ENCODE measurements around the gene INTS13.
"Not testable (repeated sequence)": the region's sequence is repeated elsewhere in the genome, so short reads cannot be mapped to it uniquely, and the experiment has no call there.

Gene INTS13

DNA sequence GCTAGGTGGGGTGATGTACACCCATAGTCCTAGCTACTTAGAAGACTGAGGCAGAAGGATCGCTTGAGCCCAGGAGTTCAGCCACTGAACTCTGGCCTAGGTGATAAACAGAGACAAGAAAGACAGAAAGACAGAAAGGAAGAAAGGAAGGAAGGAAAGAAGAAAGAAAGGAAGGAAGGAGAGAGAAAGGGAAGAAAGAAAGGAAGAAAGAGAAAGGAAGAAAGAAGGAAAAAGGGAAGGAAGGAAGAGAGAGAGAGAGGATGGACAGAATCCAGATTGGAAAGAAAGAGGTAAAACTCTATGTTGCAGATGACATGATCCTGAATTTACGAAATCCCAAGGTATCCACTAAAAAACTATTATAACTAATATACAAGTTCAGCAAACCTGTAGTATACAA lies 8.2 kb downstream of the INTS13 start:
- no peak for DNase-seq

- no peak for DNase-seq
These were observed 9.1 kb downstream of the INTS13 start for GRCh38 chr12:26928661-26929060.

DNA sequence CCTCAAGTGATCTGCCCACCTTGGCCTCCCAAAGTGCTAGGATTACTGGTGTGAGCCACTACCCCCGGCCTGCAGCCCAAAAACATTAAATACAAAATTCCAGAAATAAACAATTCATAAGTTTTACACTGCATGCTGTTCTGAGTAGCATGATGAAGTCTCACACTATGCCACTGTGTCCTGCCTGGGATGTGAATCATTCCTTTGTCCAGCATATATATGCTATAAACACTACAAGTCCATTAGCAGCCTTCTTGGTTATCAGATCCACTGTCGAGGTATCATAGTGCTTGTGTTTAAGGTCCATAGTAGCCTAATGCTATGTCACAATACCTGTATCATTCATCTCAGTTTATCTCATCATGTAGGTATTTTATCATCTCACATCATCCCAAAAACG lies 15.9 kb downstream of the INTS13 start:
- DNase-seq: no peak

DNA sequence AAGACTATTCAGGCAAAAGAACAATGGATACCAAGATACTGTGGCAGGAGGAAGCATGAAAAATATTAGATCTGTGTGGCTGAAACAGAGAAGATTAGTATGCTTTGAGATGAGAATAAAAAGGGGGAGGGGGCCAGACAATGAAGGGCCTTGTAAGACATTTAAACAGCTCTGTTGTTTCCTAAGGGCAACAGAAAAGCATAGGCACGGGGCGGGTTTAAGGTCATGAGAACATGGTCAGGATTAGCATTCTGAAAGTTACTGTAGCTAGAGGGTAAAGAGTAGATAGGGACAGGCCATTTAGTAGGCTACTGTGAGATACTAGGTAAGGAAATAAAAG lies 18.6 kb downstream of the INTS13 start:
- no peak for DNase-seq

DNA sequence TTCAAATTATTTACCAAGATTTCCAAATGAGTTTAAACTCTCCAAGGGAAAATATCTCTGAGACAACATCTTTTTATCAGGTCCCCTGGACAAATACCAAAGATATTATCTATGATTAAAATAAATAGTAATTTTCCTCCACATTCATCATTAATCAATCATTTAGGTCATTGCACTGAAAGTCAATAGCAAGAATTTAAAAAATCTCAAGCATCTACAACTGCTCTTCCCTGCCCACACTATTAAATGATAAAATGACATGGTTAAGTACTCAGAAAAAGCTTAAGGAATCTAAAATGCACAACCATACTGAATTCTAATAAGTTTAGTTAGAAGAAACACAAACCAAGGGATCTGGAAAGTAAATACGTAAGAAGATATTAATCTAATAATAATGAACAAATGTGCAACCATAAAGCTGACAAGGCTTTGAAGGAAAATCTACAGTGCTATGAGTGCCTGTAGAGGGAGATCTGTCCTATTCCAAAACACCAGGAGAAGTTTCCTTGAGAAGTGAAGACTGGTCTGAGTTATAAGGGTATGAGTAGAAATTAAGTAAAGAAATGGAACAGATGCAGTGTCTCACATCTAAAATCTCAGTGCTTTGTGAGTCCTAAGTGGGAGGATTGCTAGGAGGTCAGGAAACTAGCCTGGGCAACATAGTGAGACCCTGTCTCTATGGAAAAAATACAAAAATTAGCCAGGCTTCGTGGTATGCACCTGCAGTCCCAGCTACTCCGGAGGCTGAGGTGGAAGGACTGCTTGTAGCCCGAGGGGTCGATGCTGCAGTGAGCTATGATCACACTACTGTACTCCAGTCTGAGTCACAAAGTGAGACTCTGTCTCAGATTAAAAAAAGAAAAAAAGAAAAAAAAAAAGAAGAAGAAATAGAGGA lies 19.2 kb downstream of the INTS13 start:
- no peak for DNase-seq

GRCh38 chr12:26906704-26907103 lies 31.1 kb downstream of the INTS13 start:
- no peak for DNase-seq

- no peak for DNase-seq
These were observed 31.8 kb downstream of the INTS13 start for GRCh38 chr12:26906024-26906423.

GRCh38 chr12:26903396-26903795 lies 34.4 kb downstream of the INTS13 start:
- DNase-seq: not testable (repeated sequence)

- DNase-seq: no peak
These were observed 40.9 kb downstream of the INTS13 start for GRCh38 chr12:26896913-26897312.

- no peak for DNase-seq
These were observed 42.1 kb downstream of the INTS13 start for GRCh38 chr12:26895672-26896071.

DNA sequence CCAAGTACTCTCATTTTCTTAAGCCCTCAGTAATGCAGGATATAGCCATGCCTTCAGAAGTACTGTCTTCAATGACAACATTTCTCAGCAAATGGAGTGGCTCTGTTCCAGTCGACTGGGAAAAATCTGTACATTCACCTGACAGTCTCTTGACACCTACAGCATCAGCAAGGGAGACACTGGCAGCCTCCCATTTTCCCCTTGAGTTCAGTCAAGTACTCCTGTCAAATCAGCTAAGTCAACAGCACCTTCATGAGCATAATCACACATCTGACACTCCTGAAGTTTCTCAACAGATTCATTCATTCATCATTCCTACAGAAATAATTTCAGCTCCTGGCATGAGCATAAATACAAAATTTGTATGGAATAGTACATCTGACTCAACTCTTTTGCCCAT lies 46.1 kb downstream of the INTS13 start:
- no peak for DNase-seq

DNA sequence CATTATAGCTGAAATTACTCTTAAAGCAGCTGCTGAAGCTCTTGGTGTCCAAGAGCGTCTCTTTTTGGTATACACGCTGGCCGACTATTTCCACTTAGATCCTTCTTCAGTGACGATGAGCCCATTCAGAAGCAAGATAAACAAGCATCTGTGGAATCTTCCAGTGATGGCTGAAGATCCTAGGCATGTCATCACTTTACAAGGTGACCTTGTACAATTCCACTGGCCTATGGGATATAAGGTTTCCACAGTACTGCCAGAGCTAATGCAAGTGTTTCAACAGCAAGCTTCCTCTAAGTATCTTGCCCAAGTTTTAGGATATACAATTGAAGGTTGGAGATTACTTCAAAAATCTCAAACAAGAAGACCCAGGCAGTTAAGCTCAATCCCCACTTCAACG lies 47.0 kb downstream of the INTS13 start:
- DNase-seq: no peak

- DNase-seq: peak; percentile 81
These were observed 52.8 kb downstream of the INTS13 start for GRCh38 chr12:26884765-26885576.

DNA sequence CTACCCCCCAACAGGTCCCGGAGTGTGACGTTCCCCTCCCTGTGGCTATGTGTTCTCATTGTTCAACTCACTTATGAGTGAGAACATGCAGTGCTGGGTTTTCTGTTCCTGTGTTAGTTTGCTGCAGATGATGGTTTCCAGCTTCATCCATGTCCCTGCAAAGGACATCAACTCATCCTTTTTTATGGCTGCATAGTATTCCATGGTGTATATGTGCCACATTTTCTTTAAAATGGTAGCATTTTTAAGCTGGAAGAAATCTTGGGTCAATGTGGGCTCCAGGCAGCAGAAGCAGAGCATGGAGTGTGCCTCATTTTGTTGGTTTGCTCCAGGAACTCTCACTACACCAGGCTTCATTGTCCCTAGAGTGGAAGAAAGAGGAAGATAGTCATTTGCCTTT lies 57.2 kb downstream of the INTS13 start:
- DNase-seq: no peak

DNA sequence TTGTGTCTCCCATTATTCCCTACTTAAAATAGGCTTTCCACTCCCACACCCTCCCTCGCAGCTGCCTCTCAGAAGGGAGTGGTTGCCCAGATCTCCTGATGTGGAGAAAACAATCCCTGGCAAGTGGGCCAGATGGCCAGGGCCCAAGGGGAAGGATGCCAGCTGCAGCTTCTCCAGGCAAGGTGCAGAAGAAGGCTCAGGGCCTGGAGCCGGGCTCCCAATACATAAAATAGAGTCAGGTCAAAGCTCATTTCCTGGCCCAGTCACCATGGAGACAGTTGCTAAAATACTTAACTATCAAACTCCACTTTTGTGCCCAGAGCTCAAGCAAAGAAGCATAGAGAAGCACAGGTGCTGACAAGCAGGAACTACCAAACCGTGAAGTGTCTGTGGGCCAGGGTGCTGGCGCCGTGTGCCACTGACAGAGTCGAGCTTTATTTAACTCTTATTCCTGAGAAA lies 59.1 kb downstream of the INTS13 start:
- peak; percentile 79 for DNase-seq

DNA sequence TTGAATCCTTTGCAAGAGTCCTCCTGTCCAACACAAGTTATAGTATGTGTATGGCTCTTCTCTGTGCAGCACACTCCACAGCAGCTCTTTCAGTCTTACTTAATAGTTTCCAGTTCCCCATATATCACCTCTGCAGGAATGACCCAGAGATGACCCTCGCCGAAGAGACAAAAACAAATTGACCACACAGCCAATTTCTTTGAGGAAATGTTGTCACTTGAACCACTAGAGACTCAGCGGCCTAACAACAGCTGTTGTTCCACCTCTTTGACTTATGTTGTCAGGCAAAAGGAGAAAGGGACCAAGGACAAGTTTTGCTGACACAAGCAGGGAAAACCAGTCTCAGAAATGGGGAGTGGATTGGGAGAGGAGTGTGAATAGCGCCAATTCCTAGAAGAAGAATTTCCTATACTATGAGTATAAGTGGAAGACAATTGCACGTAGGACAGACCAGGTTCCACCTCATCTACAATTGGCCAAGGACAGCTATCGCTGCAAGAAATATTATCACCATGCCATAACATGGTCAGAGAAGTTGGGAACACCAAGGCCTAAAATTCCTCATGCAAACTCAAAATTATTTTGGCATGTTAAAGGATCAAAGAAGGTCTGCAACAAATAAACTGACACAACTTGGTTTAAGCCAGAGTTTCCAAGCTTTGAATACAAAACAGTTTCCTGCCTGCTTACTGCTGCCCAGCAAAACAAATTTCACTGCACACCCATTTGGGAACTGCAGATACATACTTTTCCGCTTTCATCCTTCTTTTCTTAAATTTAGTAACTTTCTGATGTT lies 63.1 kb downstream of the INTS13 start:
- DNase-seq: no peak

DNA sequence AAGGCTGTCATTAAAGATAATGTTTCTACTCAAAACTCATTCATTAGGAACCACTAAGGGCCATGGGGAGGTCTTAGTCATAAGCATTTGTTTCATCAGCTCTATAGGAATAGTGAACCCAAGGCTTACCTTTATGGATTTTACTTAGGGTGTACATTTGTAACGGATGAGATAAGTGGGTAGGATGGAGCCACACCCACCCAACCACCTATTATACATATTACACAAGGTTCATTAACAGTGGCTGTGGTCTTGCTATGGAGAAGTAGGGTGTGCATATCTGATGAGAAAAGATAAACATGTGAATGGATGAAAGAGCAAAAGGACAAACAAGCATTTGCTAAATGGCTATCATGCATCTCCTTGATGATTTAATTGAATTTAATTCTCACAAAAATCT lies 65.2 kb downstream of the INTS13 start:
- no peak for DNase-seq

DNA sequence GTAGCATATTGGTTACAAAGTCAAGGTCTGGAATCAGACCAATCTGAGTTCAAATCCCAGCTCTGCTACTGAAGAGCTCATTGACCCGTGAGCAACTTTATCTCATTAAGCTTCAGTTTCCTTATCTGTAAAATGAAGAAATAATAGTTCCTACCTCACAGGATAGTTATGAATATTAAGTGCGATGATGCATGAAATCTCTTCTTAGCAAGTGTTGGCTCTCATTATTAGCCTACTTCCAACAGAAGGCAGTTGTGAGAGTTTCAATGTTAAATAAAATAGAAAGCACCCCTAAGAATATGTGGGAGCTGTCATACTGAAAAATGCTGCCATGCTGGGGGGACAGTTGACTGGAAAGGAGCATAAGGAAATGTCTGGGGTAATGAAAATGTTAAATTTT lies 65.8 kb downstream of the INTS13 start:
- no peak for DNase-seq

DNA sequence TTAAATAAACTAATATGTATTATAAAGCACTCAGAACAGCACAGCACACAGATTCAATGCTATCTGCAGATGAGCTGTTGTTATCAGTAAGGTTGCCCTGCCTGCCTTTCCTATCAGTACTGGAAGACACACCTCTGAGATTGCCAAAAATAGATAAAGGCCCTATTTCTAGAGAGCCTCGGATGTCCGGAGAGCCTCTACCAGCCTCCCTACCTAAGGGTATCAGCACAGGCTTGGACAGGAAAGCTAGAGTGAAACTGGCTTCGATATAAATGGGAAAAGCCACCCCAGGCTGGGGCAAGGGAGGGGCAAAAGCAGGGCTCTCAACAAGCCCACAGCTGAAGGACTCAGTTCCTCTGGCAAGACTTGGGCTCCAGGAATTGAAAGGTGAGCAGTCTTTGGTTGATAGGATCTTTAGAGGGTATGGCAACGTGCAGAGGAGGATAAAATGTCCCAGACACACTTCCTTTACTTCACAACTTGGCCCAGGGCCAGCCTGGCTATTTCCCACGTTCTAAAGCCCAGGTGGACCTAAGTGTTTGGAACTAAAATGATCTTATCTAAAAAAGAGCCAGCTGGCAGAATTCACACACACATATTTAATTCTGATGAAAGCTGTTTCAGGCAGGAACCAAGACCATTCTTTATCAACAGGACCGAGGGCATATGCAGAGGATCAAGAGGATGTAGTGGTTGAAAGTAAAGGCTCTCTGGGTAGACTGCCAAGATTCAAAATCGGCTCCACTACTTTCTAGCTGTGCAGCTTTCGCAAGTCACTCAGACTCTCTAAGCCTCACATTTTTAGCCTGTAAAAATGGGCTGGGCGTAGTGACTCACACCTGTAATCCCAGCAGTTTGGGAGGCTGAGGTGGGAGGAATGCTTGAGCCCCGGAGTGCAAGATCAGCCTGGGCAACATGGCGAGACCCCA lies 67.0 kb downstream of the INTS13 start:
- no peak for DNase-seq

GRCh38 chr12:26869908-26870459 lies 67.8 kb downstream of the INTS13 start:
- no peak for DNase-seq

GRCh38 chr12:26869104-26869494 lies 68.7 kb downstream of the INTS13 start:
- DNase-seq: no peak
